HepG2 (cell line): ENCODE results near the gene AGBL2. TPM values are rescaled to one million over a fixed set of nuclear protein-coding genes. Genes with fewer than 3 reads are reported as not detected.

ENCODE experiments used
- AGO1 ChIP-seq: fragments of 200-400 bp; formaldehyde crosslinking; IDR thresholded peaks from 2 replicates; pipeline ENCODE4 v1.6.1; 2017; ENCODE audit warnings: mild to moderate bottlenecking, low read depth, low read length, moderate library complexity; ENCODE audit not compliant: poor library complexity, severe bottlenecking
- CEBPG ChIP-seq: IDR thresholded peaks from 2 replicates; pipeline ENCODE4 v1.6.1; 2016
- KLF16 ChIP-seq, 2 experiments: sonication (generic) in 1 of 2; formaldehyde crosslinking in 1 of 2; IDR thresholded peaks; 2 replicates each; pipeline versions ENCODE4 v1.6.1 to v1.8.0; 2016 to 2023; ENCODE audit warnings: missing genetic modification reagents in 2 of 2, missing compliant biosample characterization in 1 of 2
- RORA ChIP-seq: sonication (generic); formaldehyde crosslinking; IDR thresholded peaks from 2 replicates; pipeline ENCODE4 v1.5.0; 2020; ENCODE audit warnings: mild to moderate bottlenecking, missing genetic modification reagents, moderate library complexity
- SAP130 ChIP-seq: IDR thresholded peaks from 2 replicates; pipeline ENCODE4 v1.6.1; 2016; ENCODE audit warnings: low read depth
- ZNF615 ChIP-seq: sonication (generic); formaldehyde crosslinking; IDR thresholded peaks from 2 replicates; pipeline ENCODE4 v1.5.0; 2020; ENCODE audit warnings: mild to moderate bottlenecking, missing genetic modification reagents, borderline replicate concordance
- ZNF816 ChIP-seq: sonication (generic); formaldehyde crosslinking; IDR thresholded peaks from 2 replicates; pipeline ENCODE4 v1.8.0; 2022; ENCODE audit warnings: missing genetic modification reagents, mild to moderate bottlenecking, borderline replicate concordance
- ZSCAN9 ChIP-seq: IDR thresholded peaks from 2 replicates; pipeline ENCODE4 v1.6.1; 2016; ENCODE audit warnings: borderline replicate concordance
- polyA plus RNA-seq, 8 experiments: library from polyadenylated mRNA; depleted of rRNA in 3 of 8; stranded (reverse) in 7 of 8; unstranded in 1 of 8; fragments of >200 nt; fragmentation: Illumina TruSeq in 4 of 8; extraction: Trizol in 4 of 8; gene quantifications; 2 replicates each; pipeline versions ENCODE4 v1.2.1 to v1.2.3, GENCODE V29; 2011 to 2016; ENCODE audit warnings: low read depth in 4 of 8, missing spikeins in 1 of 8, mixed read lengths in 1 of 8; ENCODE audit not compliant: insufficient read depth in 1 of 8
- total RNA-seq, 5 experiments: library from RNA; depleted of rRNA; stranded (reverse); fragments of >200 nt; fragmentation: Illumina TruSeq; extraction: Trizol; gene quantifications; 2 replicates each; pipeline ENCODE4 v1.2.3, GENCODE V29; 2016; ENCODE audit warnings: low read depth in 1 of 5
- TF ChIP-seq, protein P1 (sequence below): sonication (generic); formaldehyde crosslinking; IDR thresholded peaks from 2 replicates; pipeline ENCODE4 v1.4.0; 2020; ENCODE audit warnings: low read depth, mild to moderate bottlenecking, missing genetic modification reagents
- TF ChIP-seq, protein P2 (sequence below): IDR thresholded peaks from 2 replicates; pipeline ENCODE4 v1.6.1; 2016; ENCODE audit warnings: low read depth, missing genetic modification reagents, missing compliant biosample characterization
- TF ChIP-seq, protein P3 (sequence below): sonication (generic); formaldehyde crosslinking; IDR thresholded peaks from 2 replicates; pipeline ENCODE4 v1.5.0; 2020; ENCODE audit warnings: missing genetic modification reagents
- TF ChIP-seq, protein P4 (sequence below): sonication (generic); formaldehyde crosslinking; IDR thresholded peaks from 2 replicates; pipeline ENCODE4 v1.4.0; 2020; ENCODE audit warnings: missing genetic modification reagents, borderline replicate concordance
- TF ChIP-seq, protein P5 (sequence below): conservative IDR thresholded peaks from 2 replicates; pipeline ENCODE4 v1.6.1; 2018; ENCODE audit warnings: missing genetic modification reagents
- TF ChIP-seq, protein P6 (sequence below): sonication (generic); formaldehyde crosslinking; IDR thresholded peaks from 2 replicates; pipeline ENCODE4 v1.5.1; 2020; ENCODE audit warnings: missing genetic modification reagents, mild to moderate bottlenecking, borderline replicate concordance

The AGBL2 gene
- total and polyA plus RNA-seq, 2 of the 13 experiments (the other 11 are each of a cell fraction or from before 2014, with no cell fraction given) = 1.6 to 5.7 TPM

DNA sequence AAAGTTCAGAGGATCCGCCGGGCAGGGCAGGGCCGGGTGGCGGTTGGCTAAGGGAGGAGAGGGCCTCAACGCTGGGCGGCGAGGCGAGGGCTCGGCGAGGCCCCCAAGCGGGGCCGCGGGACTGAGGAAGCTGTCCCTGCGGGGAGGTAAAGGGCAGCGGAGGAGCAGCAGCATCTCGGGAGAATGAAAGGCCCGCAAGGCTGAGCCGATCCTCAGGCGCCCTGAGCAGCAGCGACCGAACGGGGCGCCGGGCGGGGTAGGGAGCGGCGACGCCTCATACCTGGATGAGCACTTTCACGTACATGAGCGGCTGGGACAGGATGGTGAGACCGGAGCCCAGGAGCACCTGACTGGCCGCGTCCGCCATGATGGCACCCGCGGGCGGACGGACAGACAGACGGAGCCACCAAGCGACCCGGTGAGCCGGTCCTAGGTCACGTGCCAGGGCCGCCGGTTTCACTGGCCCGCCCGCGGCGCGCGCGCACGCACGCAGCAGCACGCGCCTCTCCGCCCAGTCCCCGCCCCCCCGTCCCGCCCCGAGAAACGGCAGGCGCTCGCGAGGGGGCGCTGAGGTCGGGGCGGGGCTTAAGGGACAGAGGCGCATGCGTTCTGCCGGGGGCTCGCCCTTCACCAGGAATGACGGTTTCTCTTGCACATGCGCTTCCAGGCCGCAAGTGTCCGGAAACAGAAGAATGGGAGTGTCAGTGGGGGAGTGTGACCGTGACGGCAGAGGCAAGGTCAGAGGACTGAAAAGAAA is 72.9 kb downstream of the AGBL2 start, which contains the start of gene MTCH2 (continued):
- TF ChIP-seq, protein P1, sequence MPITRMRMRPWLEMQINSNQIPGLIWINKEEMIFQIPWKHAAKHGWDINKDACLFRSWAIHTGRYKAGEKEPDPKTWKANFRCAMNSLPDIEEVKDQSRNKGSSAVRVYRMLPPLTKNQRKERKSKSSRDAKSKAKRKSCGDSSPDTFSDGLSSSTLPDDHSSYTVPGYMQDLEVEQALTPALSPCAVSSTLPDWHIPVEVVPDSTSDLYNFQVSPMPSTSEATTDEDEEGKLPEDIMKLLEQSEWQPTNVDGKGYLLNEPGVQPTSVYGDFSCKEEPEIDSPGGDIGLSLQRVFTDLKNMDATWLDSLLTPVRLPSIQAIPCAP (CRISPR knock-in tag) = no peak
- TF ChIP-seq, protein P2, sequence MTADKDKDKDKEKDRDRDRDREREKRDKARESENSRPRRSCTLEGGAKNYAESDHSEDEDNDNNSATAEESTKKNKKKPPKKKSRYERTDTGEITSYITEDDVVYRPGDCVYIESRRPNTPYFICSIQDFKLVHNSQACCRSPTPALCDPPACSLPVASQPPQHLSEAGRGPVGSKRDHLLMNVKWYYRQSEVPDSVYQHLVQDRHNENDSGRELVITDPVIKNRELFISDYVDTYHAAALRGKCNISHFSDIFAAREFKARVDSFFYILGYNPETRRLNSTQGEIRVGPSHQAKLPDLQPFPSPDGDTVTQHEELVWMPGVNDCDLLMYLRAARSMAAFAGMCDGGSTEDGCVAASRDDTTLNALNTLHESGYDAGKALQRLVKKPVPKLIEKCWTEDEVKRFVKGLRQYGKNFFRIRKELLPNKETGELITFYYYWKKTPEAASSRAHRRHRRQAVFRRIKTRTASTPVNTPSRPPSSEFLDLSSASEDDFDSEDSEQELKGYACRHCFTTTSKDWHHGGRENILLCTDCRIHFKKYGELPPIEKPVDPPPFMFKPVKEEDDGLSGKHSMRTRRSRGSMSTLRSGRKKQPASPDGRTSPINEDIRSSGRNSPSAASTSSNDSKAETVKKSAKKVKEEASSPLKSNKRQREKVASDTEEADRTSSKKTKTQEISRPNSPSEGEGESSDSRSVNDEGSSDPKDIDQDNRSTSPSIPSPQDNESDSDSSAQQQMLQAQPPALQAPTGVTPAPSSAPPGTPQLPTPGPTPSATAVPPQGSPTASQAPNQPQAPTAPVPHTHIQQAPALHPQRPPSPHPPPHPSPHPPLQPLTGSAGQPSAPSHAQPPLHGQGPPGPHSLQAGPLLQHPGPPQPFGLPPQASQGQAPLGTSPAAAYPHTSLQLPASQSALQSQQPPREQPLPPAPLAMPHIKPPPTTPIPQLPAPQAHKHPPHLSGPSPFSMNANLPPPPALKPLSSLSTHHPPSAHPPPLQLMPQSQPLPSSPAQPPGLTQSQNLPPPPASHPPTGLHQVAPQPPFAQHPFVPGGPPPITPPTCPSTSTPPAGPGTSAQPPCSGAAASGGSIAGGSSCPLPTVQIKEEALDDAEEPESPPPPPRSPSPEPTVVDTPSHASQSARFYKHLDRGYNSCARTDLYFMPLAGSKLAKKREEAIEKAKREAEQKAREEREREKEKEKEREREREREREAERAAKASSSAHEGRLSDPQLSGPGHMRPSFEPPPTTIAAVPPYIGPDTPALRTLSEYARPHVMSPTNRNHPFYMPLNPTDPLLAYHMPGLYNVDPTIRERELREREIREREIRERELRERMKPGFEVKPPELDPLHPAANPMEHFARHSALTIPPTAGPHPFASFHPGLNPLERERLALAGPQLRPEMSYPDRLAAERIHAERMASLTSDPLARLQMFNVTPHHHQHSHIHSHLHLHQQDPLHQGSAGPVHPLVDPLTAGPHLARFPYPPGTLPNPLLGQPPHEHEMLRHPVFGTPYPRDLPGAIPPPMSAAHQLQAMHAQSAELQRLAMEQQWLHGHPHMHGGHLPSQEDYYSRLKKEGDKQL (CRISPR knock-in tag) = 0 out of 2 replicates have a peak, but pooled peaks have one; percentile 28
- TF ChIP-seq AGO1 (no peak), RORA (CRISPR knock-in tag) (no peak; the same call in 1 of the 2 replicates), ZSCAN9 (CRISPR knock-in tag) (peak; percentile 77), SAP130 (CRISPR knock-in tag) (peak; percentile 95), ZNF615 (no peak), KLF16 (CRISPR knock-in tag; IDR thresholded peaks at IDR 0.05) (peak in 1 of 2 experiments; percentile 73; a peak in 1 of 4 replicates), CEBPG (no peak), ZNF816 (CRISPR knock-in tag) (no peak)
- TF ChIP-seq, protein P3, sequence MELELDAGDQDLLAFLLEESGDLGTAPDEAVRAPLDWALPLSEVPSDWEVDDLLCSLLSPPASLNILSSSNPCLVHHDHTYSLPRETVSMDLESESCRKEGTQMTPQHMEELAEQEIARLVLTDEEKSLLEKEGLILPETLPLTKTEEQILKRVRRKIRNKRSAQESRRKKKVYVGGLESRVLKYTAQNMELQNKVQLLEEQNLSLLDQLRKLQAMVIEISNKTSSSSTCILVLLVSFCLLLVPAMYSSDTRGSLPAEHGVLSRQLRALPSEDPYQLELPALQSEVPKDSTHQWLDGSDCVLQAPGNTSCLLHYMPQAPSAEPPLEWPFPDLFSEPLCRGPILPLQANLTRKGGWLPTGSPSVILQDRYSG (CRISPR knock-in tag) = peak; percentile 61; the same call in 1 of the 2 replicates
- TF ChIP-seq, protein P4, sequence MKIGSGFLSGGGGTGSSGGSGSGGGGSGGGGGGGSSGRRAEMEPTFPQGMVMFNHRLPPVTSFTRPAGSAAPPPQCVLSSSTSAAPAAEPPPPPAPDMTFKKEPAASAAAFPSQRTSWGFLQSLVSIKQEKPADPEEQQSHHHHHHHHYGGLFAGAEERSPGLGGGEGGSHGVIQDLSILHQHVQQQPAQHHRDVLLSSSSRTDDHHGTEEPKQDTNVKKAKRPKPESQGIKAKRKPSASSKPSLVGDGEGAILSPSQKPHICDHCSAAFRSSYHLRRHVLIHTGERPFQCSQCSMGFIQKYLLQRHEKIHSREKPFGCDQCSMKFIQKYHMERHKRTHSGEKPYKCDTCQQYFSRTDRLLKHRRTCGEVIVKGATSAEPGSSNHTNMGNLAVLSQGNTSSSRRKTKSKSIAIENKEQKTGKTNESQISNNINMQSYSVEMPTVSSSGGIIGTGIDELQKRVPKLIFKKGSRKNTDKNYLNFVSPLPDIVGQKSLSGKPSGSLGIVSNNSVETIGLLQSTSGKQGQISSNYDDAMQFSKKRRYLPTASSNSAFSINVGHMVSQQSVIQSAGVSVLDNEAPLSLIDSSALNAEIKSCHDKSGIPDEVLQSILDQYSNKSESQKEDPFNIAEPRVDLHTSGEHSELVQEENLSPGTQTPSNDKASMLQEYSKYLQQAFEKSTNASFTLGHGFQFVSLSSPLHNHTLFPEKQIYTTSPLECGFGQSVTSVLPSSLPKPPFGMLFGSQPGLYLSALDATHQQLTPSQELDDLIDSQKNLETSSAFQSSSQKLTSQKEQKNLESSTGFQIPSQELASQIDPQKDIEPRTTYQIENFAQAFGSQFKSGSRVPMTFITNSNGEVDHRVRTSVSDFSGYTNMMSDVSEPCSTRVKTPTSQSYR (CRISPR knock-in tag) = peak; percentile 18; the same call in 1 of the 2 replicates
- TF ChIP-seq, protein P5, sequence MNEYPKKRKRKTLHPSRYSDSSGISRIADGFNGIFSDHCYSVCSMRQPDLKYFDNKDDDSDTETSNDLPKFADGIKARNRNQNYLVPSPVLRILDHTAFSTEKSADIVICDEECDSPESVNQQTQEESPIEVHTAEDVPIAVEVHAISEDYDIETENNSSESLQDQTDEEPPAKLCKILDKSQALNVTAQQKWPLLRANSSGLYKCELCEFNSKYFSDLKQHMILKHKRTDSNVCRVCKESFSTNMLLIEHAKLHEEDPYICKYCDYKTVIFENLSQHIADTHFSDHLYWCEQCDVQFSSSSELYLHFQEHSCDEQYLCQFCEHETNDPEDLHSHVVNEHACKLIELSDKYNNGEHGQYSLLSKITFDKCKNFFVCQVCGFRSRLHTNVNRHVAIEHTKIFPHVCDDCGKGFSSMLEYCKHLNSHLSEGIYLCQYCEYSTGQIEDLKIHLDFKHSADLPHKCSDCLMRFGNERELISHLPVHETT (CRISPR knock-in tag) = peak; percentile 89; the same call in 1 of the 2 replicates
- TF ChIP-seq, protein P6, sequence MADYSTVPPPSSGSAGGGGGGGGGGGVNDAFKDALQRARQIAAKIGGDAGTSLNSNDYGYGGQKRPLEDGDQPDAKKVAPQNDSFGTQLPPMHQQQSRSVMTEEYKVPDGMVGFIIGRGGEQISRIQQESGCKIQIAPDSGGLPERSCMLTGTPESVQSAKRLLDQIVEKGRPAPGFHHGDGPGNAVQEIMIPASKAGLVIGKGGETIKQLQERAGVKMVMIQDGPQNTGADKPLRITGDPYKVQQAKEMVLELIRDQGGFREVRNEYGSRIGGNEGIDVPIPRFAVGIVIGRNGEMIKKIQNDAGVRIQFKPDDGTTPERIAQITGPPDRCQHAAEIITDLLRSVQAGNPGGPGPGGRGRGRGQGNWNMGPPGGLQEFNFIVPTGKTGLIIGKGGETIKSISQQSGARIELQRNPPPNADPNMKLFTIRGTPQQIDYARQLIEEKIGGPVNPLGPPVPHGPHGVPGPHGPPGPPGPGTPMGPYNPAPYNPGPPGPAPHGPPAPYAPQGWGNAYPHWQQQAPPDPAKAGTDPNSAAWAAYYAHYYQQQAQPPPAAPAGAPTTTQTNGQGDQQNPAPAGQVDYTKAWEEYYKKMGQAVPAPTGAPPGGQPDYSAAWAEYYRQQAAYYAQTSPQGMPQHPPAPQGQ (CRISPR knock-in tag) = no peak
